Stimulated activated CD8-positive, alpha-beta memory T cell treated with anti-CD3 and anti-CD28 coated beads, Interleukin-4, amount 100 ng/mL, for 4 hours (primary cell): ENCODE results near the gene GBX2.

Source experiments
- DNase-seq, 2 donors: peaks; one replicate each; pipeline ENCODE4 v3.0.0-alpha.2; 2020; ENCODE audit warnings: low read depth in 2 of 2, low spot score in 1 of 2

The GBX2 gene

GRCh38 chr2:236169151-236169721, 1.1 kb upstream of the GBX2 start:
- no peak for DNase-seq

- no peak for DNase-seq
These were observed 683 bp downstream of the GBX2 start for GRCh38 chr2:236167297-236168109.

- no peak for DNase-seq
These were observed 1.3 kb downstream of the GBX2 start for GRCh38 chr2:236166796-236167296.

GRCh38 chr2:236165842-236166795, 2.1 kb downstream of the GBX2 start:
- no peak for DNase-seq

GRCh38 chr2:236164925-236165841, 3.0 kb downstream of the GBX2 start:
- DNase-seq: no peak

- DNase-seq: no peak
These were observed 3.8 kb downstream of the GBX2 start for GRCh38 chr2:236164201-236164924.

GRCh38 chr2:236163471-236164200, 4.5 kb downstream of the GBX2 start:
- no peak for DNase-seq

GRCh38 chr2:236162882-236163470, 5.2 kb downstream of the GBX2 start:
- DNase-seq: no peak

- DNase-seq: no peak
These were observed 5.9 kb downstream of the GBX2 start for GRCh38 chr2:236162031-236162845.

- no peak for DNase-seq
These were observed 6.7 kb downstream of the GBX2 start for GRCh38 chr2:236161531-236161930.

GRCh38 chr2:236161082-236161462, 7.1 kb downstream of the GBX2 start:
- no peak for DNase-seq

- DNase-seq: no peak
These were observed 7.7 kb downstream of the GBX2 start for GRCh38 chr2:236160366-236161081.

- DNase-seq: no peak
These were observed 8.4 kb downstream of the GBX2 start for GRCh38 chr2:236159778-236160170.

GRCh38 chr2:236158969-236159777, 9.0 kb downstream of the GBX2 start:
- no peak for DNase-seq

- DNase-seq: no peak
These were observed 10.2 kb downstream of the GBX2 start for GRCh38 chr2:236157815-236158498.

- DNase-seq: no peak
These were observed 10.8 kb downstream of the GBX2 start for GRCh38 chr2:236157366-236157765.
